Fibroblast of villous mesenchyme (primary cell): Measurements from ENCODE around the gene PPM1F. TPM values are rescaled to one million over a fixed set of nuclear protein-coding genes. Genes with fewer than 3 reads are reported as not detected.
"Not testable (repeated sequence)": the region's sequence is repeated elsewhere in the genome, so short reads cannot be mapped to it uniquely, and the experiment has no call there.

Experiments
- DNase-seq: peaks from one replicate; pipeline ENCODE4 v3.0.0-alpha.2; 2010; ENCODE audit warnings: low read depth
- H3K4me3 ChIP-seq: 2 replicates; pipeline ENCODE4 v1.5.1; 2011; ENCODE audit warnings: low read depth, mild to moderate bottlenecking, low read length
- CTCF ChIP-seq: IDR thresholded peaks from 2 replicates; pipeline ENCODE4 v1.5.1; 2012; ENCODE audit warnings: low read depth, mild to moderate bottlenecking, low read length; ENCODE audit not compliant: insufficient read depth
- total RNA-seq: library from RNA; depleted of rRNA; stranded (reverse); fragments of >200 nt; gene quantifications from 2 replicates; pipeline ENCODE4 v1.2.3, GENCODE V29; 2012

The PPM1F gene
- total RNA-seq, 1 donor = 36.7 TPM

- no peak for DNase-seq
- no peak for TF ChIP-seq CTCF
- no peak overlapping the region for H3K4me3 ChIP-seq
Measured at GRCh38 chr22:21916309-21916918, 36.2 kb downstream of the PPM1F start.

GRCh38 chr22:21915624-21916308, 36.9 kb downstream of the PPM1F start:
- no peak overlapping the region for H3K4me3 ChIP-seq
- DNase-seq = no peak
- no peak for TF ChIP-seq CTCF

GRCh38 chr22:21914033-21914642, 38.5 kb downstream of the PPM1F start:
- H3K4me3 ChIP-seq, DNase-seq: not testable (repeated sequence)

GRCh38 chr22:21910367-21910766, 42.3 kb downstream of the PPM1F start:
- not testable (repeated sequence) for DNase-seq

GRCh38 chr22:21909871-21910270, 42.8 kb downstream of the PPM1F start:
- no peak for TF ChIP-seq CTCF
- no peak overlapping the region for H3K4me3 ChIP-seq
- no peak for DNase-seq

More at GRCh38 chr22:21910367-21910766, 42.3 kb downstream of the PPM1F start:
- not testable (repeated sequence) for H3K4me3 ChIP-seq

- no peak for DNase-seq
- H3K4me3 ChIP-seq = no peak overlapping the region
- no peak for TF ChIP-seq CTCF
Measured at GRCh38 chr22:21907638-21908522, 44.8 kb downstream of the PPM1F start.

GRCh38 chr22:21905234-21905633, 47.4 kb downstream of the PPM1F start:
- DNase-seq, H3K4me3 ChIP-seq: not testable (repeated sequence)

- TF ChIP-seq CTCF = no peak
- DNase-seq = no peak
- H3K4me3 ChIP-seq = no peak overlapping the region
Measured at GRCh38 chr22:21904250-21904789, 48.3 kb downstream of the PPM1F start.
